HG02870 (cell line): Measurements from ENCODE around the gene TIAM1.

ENCODE experiments used
- ATAC-seq: cut with Tn5 transposase; IDR thresholded peaks from one replicate; pipeline ENCODE4 v1.9.1; 2021; ENCODE audit warnings: mild to moderate bottlenecking, moderate library complexity; ENCODE audit not compliant: unreplicated experiment

The TIAM1 gene, protein sequence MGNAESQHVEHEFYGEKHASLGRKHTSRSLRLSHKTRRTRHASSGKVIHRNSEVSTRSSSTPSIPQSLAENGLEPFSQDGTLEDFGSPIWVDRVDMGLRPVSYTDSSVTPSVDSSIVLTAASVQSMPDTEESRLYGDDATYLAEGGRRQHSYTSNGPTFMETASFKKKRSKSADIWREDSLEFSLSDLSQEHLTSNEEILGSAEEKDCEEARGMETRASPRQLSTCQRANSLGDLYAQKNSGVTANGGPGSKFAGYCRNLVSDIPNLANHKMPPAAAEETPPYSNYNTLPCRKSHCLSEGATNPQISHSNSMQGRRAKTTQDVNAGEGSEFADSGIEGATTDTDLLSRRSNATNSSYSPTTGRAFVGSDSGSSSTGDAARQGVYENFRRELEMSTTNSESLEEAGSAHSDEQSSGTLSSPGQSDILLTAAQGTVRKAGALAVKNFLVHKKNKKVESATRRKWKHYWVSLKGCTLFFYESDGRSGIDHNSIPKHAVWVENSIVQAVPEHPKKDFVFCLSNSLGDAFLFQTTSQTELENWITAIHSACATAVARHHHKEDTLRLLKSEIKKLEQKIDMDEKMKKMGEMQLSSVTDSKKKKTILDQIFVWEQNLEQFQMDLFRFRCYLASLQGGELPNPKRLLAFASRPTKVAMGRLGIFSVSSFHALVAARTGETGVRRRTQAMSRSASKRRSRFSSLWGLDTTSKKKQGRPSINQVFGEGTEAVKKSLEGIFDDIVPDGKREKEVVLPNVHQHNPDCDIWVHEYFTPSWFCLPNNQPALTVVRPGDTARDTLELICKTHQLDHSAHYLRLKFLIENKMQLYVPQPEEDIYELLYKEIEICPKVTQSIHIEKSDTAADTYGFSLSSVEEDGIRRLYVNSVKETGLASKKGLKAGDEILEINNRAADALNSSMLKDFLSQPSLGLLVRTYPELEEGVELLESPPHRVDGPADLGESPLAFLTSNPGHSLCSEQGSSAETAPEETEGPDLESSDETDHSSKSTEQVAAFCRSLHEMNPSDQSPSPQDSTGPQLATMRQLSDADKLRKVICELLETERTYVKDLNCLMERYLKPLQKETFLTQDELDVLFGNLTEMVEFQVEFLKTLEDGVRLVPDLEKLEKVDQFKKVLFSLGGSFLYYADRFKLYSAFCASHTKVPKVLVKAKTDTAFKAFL (N-terminal part only)

DNA sequence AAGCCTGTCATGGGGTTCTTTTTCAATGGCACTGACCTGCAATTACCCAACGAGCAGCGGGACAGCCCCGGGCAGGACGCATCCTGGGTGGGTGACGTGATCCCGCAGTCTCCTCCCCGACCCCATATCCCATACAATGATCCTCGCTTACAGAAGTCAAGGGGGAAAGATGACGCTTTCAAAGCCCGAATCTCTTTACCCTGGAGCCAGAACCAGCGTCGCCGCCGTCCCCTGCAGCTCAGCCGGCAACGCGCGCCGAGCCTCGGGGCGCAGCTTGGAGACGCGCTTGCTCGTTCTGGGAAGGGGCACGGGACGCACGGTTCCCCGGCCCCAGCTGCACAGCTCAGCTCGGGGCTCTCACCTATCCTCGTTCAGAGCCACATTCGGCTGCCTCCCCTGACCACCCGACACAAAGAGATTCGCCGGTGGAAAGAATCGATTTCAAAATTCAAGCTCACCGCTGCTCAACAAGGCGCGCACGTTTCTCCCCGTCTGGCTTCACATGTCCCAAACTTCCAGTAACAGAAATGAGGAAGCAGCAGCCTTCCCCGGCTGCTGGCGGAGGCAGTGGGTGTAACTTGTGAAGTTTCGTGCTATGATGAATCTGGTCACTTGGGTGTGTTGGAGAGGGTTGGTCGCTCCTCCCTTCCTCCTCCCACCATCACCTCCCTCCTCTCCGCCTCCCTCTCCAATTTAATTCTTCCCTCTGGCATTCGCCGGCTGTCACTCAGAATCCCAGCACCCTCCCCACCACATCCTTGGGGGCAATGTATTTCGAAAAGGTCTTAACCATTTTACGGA is at the start of gene TIAM1:
TSS of gene TIAM1 (minus strand) at position 582 of the 801 bp plus-strand sequence. CDS start 77,289 bp downstream, outside the sequence.
- no peak for ATAC-seq

DNA sequence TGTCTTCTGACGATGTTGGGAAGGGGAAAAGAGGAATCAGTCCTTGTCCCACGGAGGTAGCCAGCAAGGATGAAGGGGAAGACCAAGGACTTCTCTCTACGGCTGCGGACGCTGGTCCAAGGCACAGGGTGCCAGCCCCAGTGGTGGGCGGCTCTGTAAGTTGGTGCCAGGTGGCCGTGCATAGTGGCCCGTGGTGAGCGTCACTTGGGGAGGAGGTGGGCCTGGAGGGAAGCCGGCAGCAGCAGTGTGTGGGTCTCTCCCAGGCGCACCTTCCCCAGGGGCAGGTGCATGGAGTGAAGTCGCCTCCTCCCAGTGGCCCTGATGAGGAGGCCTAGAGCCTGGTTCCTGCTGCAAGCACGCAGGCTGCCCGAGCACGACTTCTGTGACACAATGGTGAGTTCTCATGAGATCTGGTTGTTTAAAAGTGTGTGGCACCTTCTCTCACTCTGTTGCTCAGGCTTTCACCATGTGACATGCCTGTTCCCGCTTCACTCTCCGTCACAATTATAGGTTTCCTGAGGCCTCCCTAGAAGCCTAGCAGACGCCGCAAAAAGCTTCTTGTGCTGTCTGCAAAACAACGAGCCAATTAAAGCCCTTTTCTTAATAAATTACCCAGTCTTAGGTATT is 43.6 kb upstream of the TIAM1 start:
- ATAC-seq = no peak

DNA sequence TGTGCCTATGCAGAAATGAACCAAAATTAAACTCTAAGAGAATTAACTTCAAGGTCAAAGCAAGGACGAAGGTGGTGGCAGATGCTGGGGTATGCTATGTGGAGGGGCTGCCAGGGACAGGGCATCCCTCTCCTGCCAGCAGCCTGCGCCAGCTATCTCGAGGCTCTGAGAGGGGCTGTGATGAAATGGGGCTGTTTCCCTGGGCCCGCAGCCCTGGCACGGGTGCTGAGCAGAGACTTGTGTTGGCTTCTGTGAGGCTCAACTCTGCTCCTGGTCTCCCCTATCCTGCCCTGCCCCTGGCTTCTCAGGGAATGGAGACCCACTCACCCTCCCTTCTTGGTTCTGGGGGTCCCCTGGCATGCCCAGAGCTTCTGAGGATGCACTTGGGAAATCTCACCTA is 41.9 kb upstream of the TIAM1 start:
- no peak for ATAC-seq

DNA sequence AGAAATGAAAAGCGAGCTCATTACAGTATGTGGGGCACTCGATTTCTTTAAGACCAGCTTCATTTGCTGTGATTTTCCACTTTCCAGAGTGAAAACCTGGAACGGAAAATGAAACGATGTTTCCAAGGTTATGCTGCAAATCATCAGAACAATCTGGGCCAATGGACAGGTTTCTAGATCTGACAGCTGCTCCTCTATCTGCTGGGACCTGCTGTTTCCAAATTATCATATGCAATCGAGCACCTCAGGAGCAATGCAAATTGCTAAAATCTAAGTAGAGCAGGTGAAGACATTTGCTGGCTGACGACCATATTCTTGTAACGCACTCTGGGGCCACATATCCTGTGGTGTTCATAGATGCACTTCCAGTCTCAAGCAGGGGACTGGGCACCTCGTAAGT is 39.7 kb upstream of the TIAM1 start:
- no peak for ATAC-seq

DNA sequence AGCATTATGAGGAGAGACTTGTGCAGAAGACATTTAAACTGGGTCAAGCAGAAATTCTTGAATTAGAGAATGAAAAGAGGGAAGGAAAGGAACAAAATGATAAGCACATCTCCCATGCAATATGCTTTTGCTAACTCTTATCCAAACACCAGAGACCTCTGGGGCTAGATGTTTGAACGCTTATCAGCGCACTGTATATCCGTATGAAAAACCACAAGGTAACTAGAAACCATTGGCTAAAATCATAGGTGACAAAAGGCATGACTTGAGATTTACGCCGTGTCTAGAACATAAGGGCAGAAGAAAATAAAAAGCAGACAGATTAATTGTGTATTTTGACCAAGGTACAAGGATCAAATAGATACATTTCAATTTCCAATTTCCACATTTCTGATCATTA is 38.0 kb upstream of the TIAM1 start:
- no peak for ATAC-seq

DNA sequence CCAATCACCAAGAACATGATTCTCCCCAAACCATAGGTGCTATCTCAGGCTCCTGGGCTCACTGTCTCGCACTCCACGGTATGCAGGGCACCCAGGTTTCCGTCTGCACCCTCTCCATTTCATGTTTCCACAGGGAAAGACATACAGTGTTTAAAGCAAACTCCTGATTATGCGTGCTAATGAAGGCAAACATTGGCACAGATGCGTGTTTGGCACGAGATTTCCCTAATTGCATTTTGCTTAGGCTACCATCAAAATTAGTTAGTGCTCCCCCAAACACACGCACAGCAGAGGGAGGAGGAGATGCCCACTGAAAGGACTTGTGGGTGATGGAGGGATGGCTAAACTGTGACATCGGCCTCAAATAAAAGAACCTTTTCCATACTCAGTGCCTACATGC is 32.2 kb upstream of the TIAM1 start:
- no peak for ATAC-seq

DNA sequence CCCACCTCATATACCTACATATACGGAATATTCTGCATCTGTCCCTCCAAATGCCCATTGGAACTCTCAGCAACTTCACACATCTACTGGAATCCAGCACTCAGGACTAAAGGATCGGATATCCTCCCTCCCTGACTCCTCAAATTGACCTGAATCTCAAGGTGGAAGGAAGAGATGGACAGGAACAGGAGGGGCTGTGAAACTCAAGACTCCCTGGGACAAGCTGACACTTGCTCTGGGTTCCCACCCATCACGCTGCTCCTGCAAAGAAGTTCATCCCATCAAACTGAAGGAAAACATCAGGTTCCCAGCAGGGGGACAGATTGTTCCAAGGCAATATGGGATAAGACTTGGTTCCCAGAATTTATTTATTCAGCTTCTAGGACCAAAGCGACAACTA is 30.3 kb upstream of the TIAM1 start:
- no peak for ATAC-seq

DNA sequence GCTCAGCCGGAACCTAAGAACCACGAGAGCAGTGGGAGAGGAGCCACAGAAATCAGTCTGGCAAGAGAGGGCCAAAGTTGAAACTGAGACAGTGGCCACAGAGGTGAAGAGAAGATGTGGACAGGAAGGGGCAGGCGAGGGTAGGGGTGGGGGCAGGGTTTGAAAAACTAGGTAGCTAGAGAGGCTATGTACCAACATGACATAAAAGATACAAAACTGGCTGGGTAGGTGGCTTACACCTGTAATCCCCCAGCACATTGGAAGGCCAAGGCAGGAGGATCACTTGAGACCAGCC is 28.4 kb upstream of the TIAM1 start:
- ATAC-seq = no peak

DNA sequence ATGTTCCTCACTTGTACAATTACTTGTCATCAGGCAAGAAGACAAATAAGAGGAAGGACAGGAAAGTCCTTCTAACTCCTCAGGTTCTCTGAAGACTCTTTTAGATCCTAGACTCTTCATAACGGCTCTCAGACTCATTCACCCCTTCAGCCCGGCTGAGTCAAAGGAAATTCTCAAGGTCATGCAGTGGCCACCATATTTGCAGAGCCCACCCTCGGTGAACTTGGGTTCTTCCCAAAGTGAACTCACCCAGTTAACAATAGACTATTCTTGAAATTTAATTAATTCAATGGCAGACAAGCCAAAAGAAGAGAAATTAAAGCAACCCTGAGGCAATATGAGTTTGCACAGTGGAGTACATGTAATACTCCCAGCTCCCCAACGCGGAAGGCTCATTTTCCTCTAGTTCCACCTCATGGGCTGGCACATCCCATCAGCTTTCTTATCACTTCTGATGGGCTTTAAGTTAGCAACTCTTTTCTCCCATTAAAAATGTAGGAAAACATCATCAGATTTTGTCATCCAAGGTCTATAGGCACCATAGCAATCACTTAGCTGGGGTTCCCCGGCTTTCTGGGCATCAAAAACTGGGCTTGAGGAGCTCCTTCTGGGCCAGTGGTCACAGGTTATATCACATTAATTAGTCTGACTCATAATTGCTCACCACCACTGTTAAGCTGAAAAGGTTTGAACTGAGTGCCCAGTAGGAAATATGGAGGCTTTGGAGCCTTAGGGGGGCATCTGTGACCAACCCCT is 27.8 kb upstream of the TIAM1 start:
- no peak for ATAC-seq

DNA sequence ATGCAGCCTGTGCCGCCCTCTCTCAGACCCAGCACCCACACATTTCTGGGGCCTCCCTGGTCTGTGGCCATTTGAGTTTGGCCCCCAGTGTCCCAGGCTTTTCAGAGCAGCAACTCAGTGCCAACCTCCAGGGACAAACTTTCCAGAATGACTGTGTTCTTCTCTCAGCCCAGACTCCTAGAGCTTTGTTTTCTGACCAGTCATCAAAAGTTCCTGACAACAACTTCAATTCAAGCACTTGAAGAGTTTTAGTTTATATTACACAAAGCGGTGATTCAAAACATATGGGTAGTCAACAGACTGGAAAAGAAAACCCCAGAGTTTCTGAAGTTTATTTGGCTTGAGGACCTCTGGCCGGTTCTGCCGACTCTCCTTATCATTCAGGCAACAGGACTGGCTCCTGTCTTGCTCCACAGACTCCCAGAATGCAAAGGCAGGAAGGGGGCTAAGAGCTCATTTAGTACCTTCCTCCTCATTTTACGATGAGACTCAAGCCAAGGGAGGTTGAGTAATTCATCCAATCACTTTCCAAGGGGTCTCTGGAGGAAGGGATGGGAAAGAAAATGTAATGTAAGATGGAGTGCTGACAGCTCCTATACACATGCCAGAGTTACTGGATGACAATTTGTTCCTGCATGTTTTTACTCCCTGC is 27.0 kb upstream of the TIAM1 start:
- ATAC-seq = no peak

DNA sequence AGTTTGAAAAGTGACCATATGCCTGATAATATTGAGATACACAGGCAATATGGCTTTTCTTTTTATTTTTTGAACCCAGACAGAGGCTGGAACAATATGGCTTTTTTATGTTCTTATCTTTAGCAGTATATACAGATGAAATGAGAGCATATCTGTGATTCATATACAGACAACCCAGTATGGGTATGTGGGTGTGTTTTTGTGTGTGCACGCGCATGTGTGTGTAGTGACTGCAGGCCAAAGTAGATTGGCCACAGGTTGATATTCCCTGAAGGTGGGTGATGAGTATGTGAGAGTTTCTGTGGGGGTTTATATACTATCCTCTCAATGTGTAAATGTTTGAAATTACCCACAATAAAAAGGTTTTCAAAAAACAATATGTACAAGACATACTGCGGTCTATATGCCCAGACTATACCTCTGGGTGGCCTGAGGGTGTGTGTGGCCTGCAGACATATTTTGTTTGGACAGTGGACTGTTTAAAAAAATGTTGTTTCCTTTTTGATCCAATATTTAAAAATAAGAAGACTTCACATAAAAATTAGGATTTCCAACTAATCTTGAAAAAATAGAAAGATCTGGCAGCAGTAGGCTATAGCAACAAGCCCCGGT is 26.3 kb upstream of the TIAM1 start:
- ATAC-seq = no peak

DNA sequence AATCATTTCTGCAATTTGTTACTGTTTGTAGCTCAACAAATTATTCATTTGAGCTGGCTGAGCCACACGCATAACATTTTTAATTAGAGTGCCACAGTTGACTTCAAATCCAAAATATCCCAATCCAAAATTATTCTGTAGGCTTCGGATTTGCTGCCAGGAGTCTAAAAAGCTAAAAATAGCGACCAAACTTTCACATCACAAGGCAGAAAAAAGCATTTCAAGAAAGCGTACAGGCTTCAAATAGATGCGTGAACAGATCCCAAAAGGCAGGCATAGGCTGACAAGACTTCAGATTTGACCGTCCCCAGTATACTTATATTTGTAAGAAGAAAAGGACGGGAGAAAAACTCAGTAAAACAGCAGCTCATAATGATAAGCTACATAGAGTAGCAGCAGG is 24.3 kb upstream of the TIAM1 start:
- ATAC-seq = no peak

DNA sequence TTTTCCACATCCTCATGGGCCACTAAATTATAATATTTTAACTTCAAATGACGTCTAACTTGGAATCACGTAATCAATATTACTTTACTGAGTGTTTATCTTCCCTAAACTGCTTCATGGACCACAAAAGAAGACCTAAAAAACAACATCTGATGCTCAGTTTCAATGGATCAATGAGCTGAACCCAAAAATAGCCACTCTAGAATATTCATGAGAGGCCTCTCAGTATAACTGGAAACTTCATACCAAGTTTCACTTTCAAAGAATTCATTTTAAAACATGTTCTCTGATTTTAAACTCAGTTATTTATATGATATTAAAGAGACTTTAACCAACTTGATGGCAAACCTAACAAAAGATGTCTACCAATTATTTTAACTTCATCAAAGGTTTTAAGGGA is 23.7 kb upstream of the TIAM1 start:
- ATAC-seq = no peak

DNA sequence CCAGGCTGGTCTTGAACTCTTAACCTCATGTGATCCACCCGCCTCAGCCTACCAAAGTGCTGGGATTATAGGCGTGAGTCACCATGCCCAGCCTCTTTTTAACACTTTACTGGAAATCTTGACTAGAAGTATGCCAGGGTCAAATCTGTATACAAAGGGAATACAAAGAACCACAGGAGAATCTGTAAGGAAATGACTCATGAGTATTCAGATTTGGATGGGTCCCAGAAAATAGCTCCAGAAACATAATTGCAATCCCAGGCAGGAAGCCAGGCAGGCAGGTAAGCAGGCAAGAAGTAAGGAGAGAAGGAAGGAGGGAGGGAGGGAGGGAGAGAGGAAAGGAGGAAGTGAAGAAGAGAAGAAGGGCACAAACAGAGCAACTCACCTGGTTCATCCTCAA is 22.8 kb upstream of the TIAM1 start:
- ATAC-seq = no peak

DNA sequence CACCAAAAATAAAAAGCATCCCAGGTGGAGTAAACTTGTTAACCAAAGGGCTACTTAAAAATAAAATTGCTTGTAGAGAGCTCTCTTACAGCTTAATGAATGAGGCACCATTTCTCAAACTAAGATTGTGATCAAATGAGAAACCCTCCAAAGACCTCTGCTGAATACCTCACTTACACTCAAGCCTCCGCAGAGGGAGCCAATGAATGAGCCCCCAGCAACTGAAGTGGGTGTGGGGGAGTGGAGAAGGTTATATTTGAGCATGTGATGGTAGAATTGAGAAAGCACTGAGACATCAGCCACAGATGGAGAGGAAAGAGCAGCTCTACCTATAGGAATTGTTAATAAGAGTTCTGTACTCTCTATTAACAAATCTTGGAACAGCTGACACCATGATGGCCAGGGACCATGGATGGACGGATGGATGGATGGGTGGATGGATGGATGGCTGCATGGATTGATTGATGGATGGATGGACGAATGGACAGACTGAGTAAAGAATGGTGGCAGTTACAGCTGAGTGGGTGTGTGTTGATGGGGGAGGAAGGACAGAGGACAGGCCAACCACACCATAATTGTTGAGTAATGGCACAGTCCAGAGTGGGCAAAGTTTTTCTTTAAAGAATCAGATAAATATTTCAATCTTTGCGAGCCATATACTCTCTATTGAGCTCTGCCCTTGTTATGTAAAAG is 20.3 kb upstream of the TIAM1 start:
- no peak for ATAC-seq

DNA sequence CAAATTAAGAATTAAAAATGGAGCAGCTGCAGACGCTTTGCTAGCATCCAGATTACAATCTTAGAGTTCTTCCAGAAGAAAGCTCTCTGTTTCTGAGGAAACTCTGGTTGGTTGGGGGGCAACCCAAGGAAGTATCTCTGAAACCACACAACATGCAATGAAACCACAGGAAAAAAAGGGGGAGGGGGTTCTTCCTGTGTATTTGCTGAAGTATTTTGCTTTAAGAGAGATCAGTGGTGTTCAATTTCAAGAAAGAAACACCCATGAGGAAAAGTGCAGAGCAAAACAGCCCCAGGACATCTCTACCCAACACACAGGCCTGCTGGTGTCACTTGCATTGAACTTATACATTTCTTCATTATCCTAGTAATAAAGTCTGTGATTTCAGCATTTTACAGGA is 19.7 kb upstream of the TIAM1 start:
- ATAC-seq = no peak

DNA sequence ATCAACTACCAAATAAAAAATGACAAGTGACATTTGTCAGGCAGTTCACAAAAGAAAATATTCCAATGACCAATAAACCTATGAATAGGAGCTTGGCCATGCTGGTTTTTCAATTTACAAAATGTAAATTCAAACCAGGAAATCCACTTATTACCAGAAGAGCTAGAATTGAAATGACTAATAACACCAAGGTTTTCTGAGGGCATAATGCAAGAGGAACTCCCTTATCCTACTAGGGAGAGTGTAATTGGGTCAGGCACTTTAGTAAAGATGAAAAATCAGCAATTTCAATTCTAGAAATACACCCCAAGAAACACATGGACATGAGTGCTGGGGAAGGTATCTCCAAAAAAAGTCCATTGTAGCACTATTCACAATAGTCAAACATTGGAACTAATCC is 16.7 kb upstream of the TIAM1 start:
- ATAC-seq = no peak

DNA sequence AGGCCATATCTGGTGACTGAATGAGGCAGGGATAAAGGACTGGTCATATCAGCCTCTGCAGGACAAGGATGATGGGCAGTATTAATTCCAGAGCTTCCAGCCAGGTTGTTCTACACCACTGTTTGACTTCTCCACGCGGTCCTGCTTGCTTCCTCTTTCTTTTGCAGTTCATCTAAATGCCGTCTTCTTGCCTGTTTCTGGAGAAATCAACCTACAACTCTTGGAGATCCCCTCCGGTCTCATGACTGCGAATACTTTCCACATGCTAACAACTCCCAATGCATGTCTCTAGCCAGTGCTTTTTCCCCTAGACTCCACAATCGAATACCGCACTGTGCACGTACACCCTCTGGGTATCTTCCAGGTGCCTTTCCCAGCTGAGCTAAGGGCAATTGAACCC is 14.1 kb upstream of the TIAM1 start:
- ATAC-seq = no peak
